Endothelial cell of umbilical vein (primary cell): ENCODE data around the gene SIRPB1. TPM values are rescaled to one million over a fixed set of nuclear protein-coding genes. Genes with fewer than 3 reads are reported as not detected.

Source experiments
- BruUV-seq: library from RNA; stranded (reverse); fragments of 400-500 nt; replicated peaks from 2 replicates; lab custom pipeline; 2021; lab: Mats Ljungman, UMichigan
- CTCF ChIA-PET: fragments of 300-600, 350-600 bp; sonication (Branson Sonifier 250); formaldehyde crosslinking; loops from one replicate; lab custom pipeline; 2021; ENCODE audit warnings: antibody characterized with exemption, inconsistent platforms; lab: Charles Lee
- POLR2A ChIA-PET: fragments of 300-600, 350-600 bp; sonication (Branson Sonifier 250); formaldehyde crosslinking; loops from one replicate; lab custom pipeline; 2021; ENCODE audit warnings: antibody characterized with exemption, inconsistent platforms; lab: Charles Lee
- DNase-seq: peaks from one replicate; pipeline ENCODE4 v3.0.0-alpha.2; 2011; ENCODE audit warnings: low read depth, low spot score
- FAIRE-seq: peaks from 2 replicates; lab custom pipeline; 2011; peaks lifted over from hg19 to GRCh38; lab: Jason Lieb, UNC
- H2AFZ ChIP-seq: 2 replicates; pipeline ENCODE4 v1.6.0; 2012; ENCODE audit warnings: low read depth, low read length, control low read depth, inconsistent platforms
- H3K27ac ChIP-seq: 2 replicates; pipeline ENCODE4 v1.5.1; 2011; ENCODE audit warnings: low read depth, mild to moderate bottlenecking, control low read depth, low read length, moderate library complexity; ENCODE audit not compliant: insufficient read depth
- H3K27me3 ChIP-seq, 2 experiments: 2 replicates each; pipeline versions ENCODE4 v1.6.0 to v1.6.1; 2011; ENCODE audit warnings: low read length in 2 of 2, mixed read lengths in 1 of 2; ENCODE audit not compliant: control insufficient read depth in 2 of 2, insufficient read depth in 2 of 2
- H3K36me3 ChIP-seq, 2 experiments: 2 replicates in 1 of 2; 3 replicates in 1 of 2; pipeline ENCODE4 v1.5.1; 2011; ENCODE audit warnings: low read length in 2 of 2, mild to moderate bottlenecking in 1 of 2, moderate library complexity in 1 of 2; ENCODE audit not compliant: control insufficient read depth in 2 of 2, insufficient read depth in 2 of 2; ENCODE audit errors: extremely low read depth in 1 of 2
- H3K4me1 ChIP-seq: 3 replicates; pipeline ENCODE4 v1.5.1; 2011; ENCODE audit warnings: mild to moderate bottlenecking, low read length; ENCODE audit not compliant: control insufficient read depth, insufficient read depth; ENCODE audit errors: extremely low read depth
- H3K4me2 ChIP-seq: 2 replicates; pipeline ENCODE4 v1.6.1; 2011; ENCODE audit warnings: low read length, control low read depth, mixed read lengths; ENCODE audit not compliant: insufficient read depth
- H3K4me3 ChIP-seq, 3 experiments: fragments of 200-600 bp in 1 of 3; sonication (generic), shearing (Covaris generic) in 1 of 3; replicated peaks in 1 of 3; 2 replicates each; pipeline ENCODE4 v1.5.1; 2011 to 2016; ENCODE audit warnings: control low read depth in 3 of 3, low read length in 3 of 3, mild to moderate bottlenecking in 2 of 3, inconsistent platforms in 1 of 3, low read depth in 1 of 3, moderate library complexity in 1 of 3; ENCODE audit not compliant: insufficient read depth in 1 of 3
- H3K79me2 ChIP-seq: 2 replicates; pipeline ENCODE4 v1.6.0; 2012; ENCODE audit warnings: low read length, inconsistent platforms; ENCODE audit not compliant: control insufficient read depth, insufficient read depth
- H3K9ac ChIP-seq: replicated peaks from 2 replicates; pipeline ENCODE3; 2011; ENCODE audit warnings: low read length, control low read depth; ENCODE audit not compliant: insufficient read depth; ENCODE audit errors: extremely low read depth
- H3K9me1 ChIP-seq: replicated peaks from 3 replicates; pipeline ENCODE4 v1.6.0; 2011; ENCODE audit warnings: mild to moderate bottlenecking, low read length; ENCODE audit not compliant: control insufficient read depth, insufficient read depth; ENCODE audit errors: extremely low read depth
- H3K9me3 ChIP-seq: replicated peaks from 2 replicates; pipeline ENCODE4 v1.5.1; 2012; ENCODE audit warnings: low read length, inconsistent platforms; ENCODE audit not compliant: control insufficient read depth, insufficient read depth
- H4K20me1 ChIP-seq: replicated peaks from 2 replicates; pipeline ENCODE3; 2011; ENCODE audit warnings: mild to moderate bottlenecking, low read length; ENCODE audit not compliant: control insufficient read depth, insufficient read depth; ENCODE audit errors: extremely low read depth
- CTCF ChIP-seq, 2 donors: IDR thresholded peaks; 1 replicate in 1 of 2; 2 replicates in 1 of 2; pipeline ENCODE4 v1.5.1; 2011; ENCODE audit warnings: low read length in 2 of 2, mild to moderate bottlenecking in 2 of 2, moderate library complexity in 2 of 2, control low read depth in 1 of 2, inconsistent platforms in 1 of 2, low read depth in 1 of 2; ENCODE audit not compliant: insufficient read depth in 1 of 2; ENCODE audit errors: extremely low read depth in 1 of 2
- EZH2 ChIP-seq: IDR thresholded peaks from 2 replicates; pipeline ENCODE4 v1.6.1; 2012; ENCODE audit warnings: borderline replicate concordance, low read depth, mild to moderate bottlenecking, moderate library complexity, low read length, inconsistent platforms; ENCODE audit not compliant: severe bottlenecking
- FOS ChIP-seq: IDR thresholded peaks from 2 replicates; pipeline ENCODE4 v1.6.1; 2011; ENCODE audit warnings: mild to moderate bottlenecking, low read length, moderate library complexity, borderline replicate concordance; ENCODE audit not compliant: insufficient read depth
- GATA2 ChIP-seq: IDR thresholded peaks from 2 replicates; pipeline ENCODE4 v1.7.0; 2011; ENCODE audit warnings: low read depth, mild to moderate bottlenecking, moderate library complexity, mixed read lengths, low read length; ENCODE audit not compliant: insufficient read length, insufficient read depth
- JUN ChIP-seq: IDR thresholded peaks from 2 replicates; pipeline ENCODE4 v1.6.1; 2011; ENCODE audit warnings: borderline replicate concordance, low read depth; ENCODE audit not compliant: insufficient read length, insufficient read depth
- MAX ChIP-seq: IDR thresholded peaks from 2 replicates; pipeline ENCODE4 v1.6.1; 2011; ENCODE audit not compliant: insufficient read depth, insufficient read length
- MYC ChIP-seq: IDR thresholded peaks from one replicate; pipeline ENCODE4 v1.6.1; 2011; ENCODE audit warnings: mild to moderate bottlenecking, low read depth, low read length
- POLR2A ChIP-seq: IDR thresholded peaks from 2 replicates; pipeline ENCODE4 v1.6.1; 2012; ENCODE audit warnings: low read depth, mild to moderate bottlenecking, control low read depth, low read length
- POLR2AphosphoS5 ChIP-seq: IDR thresholded peaks from 2 replicates; pipeline ENCODE4 v1.6.1; 2012; ENCODE audit warnings: low read depth, mild to moderate bottlenecking, control low read depth, low read length, moderate library complexity; ENCODE audit not compliant: insufficient read depth
- dilution Hi-C: fragments of 300-500 bp; cut with MboI; formaldehyde crosslinking; loops from one replicate; pipeline ENCODE4 v1.15.0; 2019; ENCODE audit warnings: low sequenced_read_pairs; ENCODE audit not compliant: extremely low pct_ligation_motif_present
- intact Hi-C: fragments of 100-400 bp; cut with micrococcal nuclease; formaldehyde crosslinking; loops from one replicate; pipeline ENCODE4 v1.10.0; 2022
- polyA plus RNA-seq, 4 experiments: library from polyadenylated mRNA; depleted of rRNA in 3 of 4; stranded (reverse) in 3 of 4; unstranded in 1 of 4; fragments of >200 nt; gene quantifications; 2 replicates each; pipeline versions ENCODE4 v1.2.1 to v1.2.3, GENCODE V29; 2011 to 2012; ENCODE audit warnings: missing spikeins in 1 of 4
- total RNA-seq: library from RNA; stranded (reverse); gene quantifications from 2 replicates; pipeline ENCODE4 v1.2.3, GENCODE V29; 2021

Gene SIRPB1
- total and polyA plus RNA-seq, 2 donors (not counting 3 experiments of a cell fraction or from before 2014, with no cell fraction given) = 0.10 to 6.5 TPM

GRCh38 chr20:1629321-1629720, 9.5 kb upstream of the SIRPB1 start:
- no peak overlapping the region for H3K27ac ChIP-seq
- POLR2A ChIA-PET = no interaction called here
- peaks cover 26% of the 10 kb centered on the region for H3K4me1 ChIP-seq
- H3K27me3 ChIP-seq = no peaks in the 10 kb centered on the region
- TF ChIP-seq POLR2A = no peak
- peak; percentile 5 for TF ChIP-seq FOS
- TF ChIP-seq CTCF (IDR thresholded peaks at IDR 0.05; ENCODE audit: extremely low read depth in 1 of 2, insufficient read depth in 1 of 2, low read depth in 1 of 2, low read length in 2 of 2) = no peak
- no peaks in the 10 kb centered on the region for H3K9me3 ChIP-seq
- H3K36me3 ChIP-seq = no peaks in the 10 kb centered on the region
- H3K9ac ChIP-seq = no peak overlapping the region
- no peak for FAIRE-seq
- H2AFZ ChIP-seq = peak overlapping the region; percentile 12
- DNase-seq = no peak
- dilution Hi-C loops = no loop called here
- CTCF ChIA-PET = interaction anchor here (1.0 to 2.7 kb wide), 2 partner anchors 121 to 126 kb away, joined by 3 to 10 read pairs; no protein-coding TSS in a partner anchor
- BruUV-seq = no TSS peak
- H3K4me3 ChIP-seq = no peak overlapping the region
- intact Hi-C loops = no loop called here
- H3K79me2 ChIP-seq = no peaks in the 10 kb centered on the region
- no peaks in the 10 kb centered on the region for H4K20me1 ChIP-seq
- no peaks in the 10 kb centered on the region for H3K9me1 ChIP-seq
- H3K4me2 ChIP-seq = no peak overlapping the region

- TF ChIP-seq CTCF (IDR thresholded peaks at IDR 0.05; ENCODE audit: extremely low read depth in 1 of 2, insufficient read depth in 1 of 2, low read depth in 1 of 2, low read length in 2 of 2) (no peak), MAX (no peak), GATA2 (no peak), JUN (no peak), POLR2A (no peak), MYC (no peak), EZH2 (no peak), POLR2AphosphoS5 (no peak), FOS (no peak)
- H3K79me2 ChIP-seq = no peaks in the 10 kb centered on the region
- ChIA-PET CTCF (interaction anchor here (1.0 to 1.9 kb wide), 2 partner anchors 120 to 125 kb away, joined by 3 to 6 read pairs; no protein-coding TSS in a partner anchor), POLR2A (no interaction called here)
- no peaks in the 10 kb centered on the region for H3K9me1 ChIP-seq
- H4K20me1 ChIP-seq = no peaks in the 10 kb centered on the region
- FAIRE-seq = no peak
- BruUV-seq = no TSS peak
- no peaks in the 10 kb centered on the region for H3K27me3 ChIP-seq
- intact Hi-C loops (no loop called here), dilution Hi-C loops (no loop called here)
- no peak overlapping the region for H3K9ac ChIP-seq
- H3K27ac ChIP-seq = no peak overlapping the region
- no peaks in the 10 kb centered on the region for H3K9me3 ChIP-seq
- no peak overlapping the region for H3K4me3 ChIP-seq
- no peaks in the 10 kb centered on the region for H3K36me3 ChIP-seq
- no peak for DNase-seq
- no peak overlapping the region for H2AFZ ChIP-seq
- H3K4me2 ChIP-seq = no peak overlapping the region
- peaks cover 30% of the 10 kb centered on the region for H3K4me1 ChIP-seq
These were observed 8.8 kb upstream of the SIRPB1 start for GRCh38 chr20:1628621-1629020.
